Choroid plexus epithelial cell (primary cell): ENCODE data around the gene SF3B6.

Source experiments
- DNase-seq: peaks from one replicate; pipeline ENCODE4 v3.0.0-alpha.2; 2010; ENCODE audit warnings: low read depth
- H3K4me3 ChIP-seq: 2 replicates; pipeline ENCODE4 v1.5.1; 2011; ENCODE audit warnings: low read depth, mild to moderate bottlenecking, control low read depth, low read length, moderate library complexity
- TF ChIP-seq, protein P1 (sequence below): conservative IDR thresholded peaks from 2 replicates; pipeline ENCODE4 v1.5.1; 2011; ENCODE audit warnings: low read depth, mild to moderate bottlenecking, control low read depth, inconsistent platforms, low read length, moderate library complexity

SF3B6 gene

DNA sequence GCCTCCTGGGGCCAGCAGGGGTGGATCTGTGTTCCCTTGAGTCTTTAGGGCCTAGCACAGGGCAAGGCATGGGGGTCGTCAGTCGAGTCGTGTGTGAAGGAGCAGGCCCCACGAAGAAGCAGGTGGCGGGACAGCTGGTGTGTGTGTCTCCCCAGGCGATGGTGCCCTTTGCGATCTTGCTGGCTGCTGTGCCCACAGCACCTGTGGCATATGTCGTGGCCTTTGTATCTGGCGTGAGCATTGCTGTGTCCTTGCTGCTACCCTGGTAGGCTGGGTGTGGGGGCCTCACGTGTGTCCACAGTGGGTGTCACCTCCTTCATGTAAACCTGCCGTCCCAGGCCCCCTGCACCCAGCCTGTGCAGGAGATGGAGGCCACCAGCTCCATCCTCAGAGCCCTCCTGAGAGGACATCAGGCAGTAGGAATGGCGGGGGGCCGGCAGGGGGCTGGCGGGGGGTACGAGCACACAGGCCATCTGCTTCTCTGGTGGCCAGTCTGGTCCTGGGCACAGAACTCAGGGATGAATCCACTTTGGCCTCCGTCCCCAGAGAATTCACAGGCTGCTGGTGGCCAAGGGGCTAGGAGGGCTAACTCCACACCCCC, 53.1 kb downstream of the SF3B6 start:
- H3K4me3 ChIP-seq: no peak overlapping the region
- DNase-seq: no peak
- TF ChIP-seq, protein P1, sequence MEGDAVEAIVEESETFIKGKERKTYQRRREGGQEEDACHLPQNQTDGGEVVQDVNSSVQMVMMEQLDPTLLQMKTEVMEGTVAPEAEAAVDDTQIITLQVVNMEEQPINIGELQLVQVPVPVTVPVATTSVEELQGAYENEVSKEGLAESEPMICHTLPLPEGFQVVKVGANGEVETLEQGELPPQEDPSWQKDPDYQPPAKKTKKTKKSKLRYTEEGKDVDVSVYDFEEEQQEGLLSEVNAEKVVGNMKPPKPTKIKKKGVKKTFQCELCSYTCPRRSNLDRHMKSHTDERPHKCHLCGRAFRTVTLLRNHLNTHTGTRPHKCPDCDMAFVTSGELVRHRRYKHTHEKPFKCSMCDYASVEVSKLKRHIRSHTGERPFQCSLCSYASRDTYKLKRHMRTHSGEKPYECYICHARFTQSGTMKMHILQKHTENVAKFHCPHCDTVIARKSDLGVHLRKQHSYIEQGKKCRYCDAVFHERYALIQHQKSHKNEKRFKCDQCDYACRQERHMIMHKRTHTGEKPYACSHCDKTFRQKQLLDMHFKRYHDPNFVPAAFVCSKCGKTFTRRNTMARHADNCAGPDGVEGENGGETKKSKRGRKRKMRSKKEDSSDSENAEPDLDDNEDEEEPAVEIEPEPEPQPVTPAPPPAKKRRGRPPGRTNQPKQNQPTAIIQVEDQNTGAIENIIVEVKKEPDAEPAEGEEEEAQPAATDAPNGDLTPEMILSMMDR: no peak

DNA sequence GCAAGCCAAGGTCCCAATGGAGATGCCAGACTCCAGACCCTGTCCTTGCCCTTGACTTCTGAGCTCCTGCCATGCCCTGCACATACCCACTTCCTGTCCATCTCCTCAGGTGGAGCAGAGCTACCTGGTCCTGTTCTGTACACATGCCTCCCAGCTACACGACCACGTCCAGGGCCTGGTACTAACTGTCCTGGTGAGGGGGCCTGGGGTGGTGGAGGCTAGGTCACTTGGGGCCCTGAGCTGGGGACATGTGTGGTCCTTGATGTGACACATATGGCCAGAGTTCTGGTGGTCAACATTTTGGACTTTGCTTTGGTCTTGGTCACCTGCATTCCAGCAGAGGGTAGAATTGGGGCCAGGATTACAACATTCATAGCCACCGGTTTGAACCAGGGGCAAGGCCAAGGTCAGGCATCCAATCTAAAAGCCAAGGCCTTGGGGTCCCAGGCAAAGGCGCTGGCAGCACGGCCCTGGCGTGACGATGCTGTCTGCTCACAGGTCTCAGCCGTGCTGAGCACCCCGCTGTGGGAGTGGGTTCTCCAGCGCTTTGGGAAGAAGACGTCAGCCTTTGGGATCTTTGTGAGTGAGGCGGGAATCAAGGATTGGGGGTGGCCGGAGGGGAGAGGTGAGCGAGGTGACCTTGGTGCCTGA, 53.7 kb downstream of the SF3B6 start:
- TF ChIP-seq, protein P1: no peak
- no peak overlapping the region for H3K4me3 ChIP-seq
- DNase-seq: no peak

DNA sequence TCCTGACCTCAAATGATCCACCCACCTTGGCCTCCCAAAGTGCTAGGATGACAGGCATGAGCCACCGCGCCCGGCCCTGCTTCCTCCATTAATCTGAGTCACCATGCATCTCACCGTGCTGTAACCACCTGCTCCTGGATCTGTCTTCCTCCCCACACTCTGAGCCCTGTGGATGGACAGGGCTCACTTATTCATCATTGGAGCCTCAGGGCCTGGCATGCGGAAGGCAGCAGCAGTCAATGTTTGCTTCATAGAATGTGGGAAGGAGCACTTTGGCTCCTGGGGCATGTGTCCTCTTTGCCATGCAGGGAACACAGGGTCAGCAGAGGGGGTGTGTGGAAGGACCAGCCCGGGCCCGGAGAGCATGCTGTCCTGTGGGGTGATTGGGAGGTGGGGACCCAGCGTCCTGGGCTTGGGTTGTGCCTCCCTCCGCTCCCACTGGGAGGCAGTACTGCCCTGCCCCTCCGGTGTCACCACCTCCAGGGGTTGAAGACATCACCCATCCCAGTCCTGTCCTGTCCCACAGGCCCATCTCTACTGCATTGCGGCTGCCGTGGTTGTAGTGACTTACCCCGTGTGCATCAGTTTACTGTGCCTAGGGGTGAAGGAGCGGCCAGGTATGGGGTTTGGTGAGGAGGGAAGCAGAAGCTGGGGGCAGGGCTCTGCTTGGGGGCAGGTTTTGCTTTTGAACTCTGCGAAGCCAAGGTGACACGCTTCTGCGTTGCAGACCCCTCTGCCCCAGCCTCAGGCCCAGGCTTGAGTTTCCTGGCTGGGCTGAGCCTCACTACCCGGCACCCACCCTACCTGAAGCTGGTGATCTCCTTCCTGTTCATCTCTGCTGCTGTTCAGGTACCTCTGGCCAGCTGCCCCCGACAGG, 54.8 kb downstream of the SF3B6 start:
- no peak for DNase-seq
- H3K4me3 ChIP-seq: no peak overlapping the region

DNA sequence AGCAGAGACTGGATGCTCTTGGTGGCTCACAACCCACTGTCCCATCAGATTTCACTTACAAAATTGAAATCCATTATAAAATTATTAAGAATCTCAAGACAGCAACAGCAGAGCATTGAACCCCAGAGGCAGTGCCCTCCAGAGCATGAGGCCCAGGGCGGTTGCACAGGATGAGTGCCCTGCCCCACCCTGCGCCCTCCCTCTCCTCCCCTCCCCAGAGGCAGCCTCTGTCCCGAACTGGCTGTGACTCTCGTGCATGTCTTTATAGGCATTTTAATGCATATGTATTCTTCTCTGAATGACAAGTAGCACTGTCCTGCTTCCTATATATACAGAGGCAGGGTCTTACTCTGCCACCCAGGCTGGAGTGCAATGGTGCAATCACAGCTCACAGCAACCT, 55.9 kb downstream of the SF3B6 start:
- TF ChIP-seq, protein P1: no peak
- DNase-seq: no peak
- H3K4me3 ChIP-seq: no peak overlapping the region

More for the DNA sequence above, 54.8 kb downstream of the SF3B6 start:
- TF ChIP-seq, protein P1: peak; percentile 40

DNA sequence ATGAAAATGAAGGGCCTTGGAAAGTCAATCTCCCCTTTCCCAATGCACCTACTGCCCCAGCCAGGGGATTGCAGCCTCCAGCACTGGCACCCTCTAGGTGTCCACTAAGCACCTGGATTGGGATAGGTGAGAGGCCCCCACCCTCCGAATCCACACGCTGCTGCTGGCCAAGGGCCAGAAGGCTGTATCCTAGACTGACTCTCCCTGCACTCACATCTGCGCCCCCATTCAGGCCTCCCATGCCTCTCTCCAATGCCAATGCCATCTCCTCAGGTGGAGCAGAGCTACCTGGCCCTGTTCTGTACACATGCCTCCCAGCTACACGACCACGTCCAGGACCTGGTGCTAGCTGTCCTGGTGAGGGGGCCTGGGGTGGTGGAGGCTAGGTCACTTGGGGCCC, 56.4 kb downstream of the SF3B6 start:
- TF ChIP-seq, protein P1: no peak
- no peak overlapping the region for H3K4me3 ChIP-seq
- no peak for DNase-seq

DNA sequence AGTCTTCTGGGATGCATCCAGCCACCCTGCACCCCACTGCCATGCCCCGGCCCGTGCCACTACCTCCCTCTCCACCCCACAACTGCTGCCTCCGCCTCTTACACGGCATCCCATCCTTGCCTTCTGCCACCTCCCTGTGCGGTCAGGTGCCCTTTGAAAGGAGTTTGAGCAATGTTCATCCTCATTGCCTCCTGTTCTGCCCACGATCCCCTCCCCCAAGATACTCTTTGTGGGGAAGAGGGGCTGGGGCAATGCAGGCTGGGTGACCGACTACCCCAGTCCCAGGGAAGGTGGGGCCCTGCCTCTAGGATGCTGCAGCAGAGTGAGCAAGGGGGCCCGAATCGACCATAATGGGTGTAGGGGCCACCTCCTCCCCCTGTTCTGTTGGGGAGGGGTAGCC, 57.9 kb downstream of the SF3B6 start:
- no peak for DNase-seq
- no peak overlapping the region for H3K4me3 ChIP-seq
- TF ChIP-seq, protein P1: no peak
